HEK293 (cell line): ENCODE measurements around the gene RASSF5.
A peak's percentile ranks its signal among the peaks of the same experiment; 100 is the strongest.

ENCODE experiments used
- CTCF ChIA-PET: fragments of 350-600 bp; formaldehyde crosslinking; extraction: SDS; loops from one replicate; lab custom pipeline; 2021; ENCODE audit warnings: antibody characterized with exemption; lab: Yijun Ruan, JAX
- POLR2A ChIA-PET: fragments of 300-600 bp; formaldehyde crosslinking; extraction: SDS; loops from one replicate; lab custom pipeline; 2020; ENCODE audit warnings: antibody characterized with exemption, inconsistent platforms; lab: Yijun Ruan, JAX
- H3K27ac ChIP-seq: fragments of 200-500 bp; sonication (Bioruptor generic); 2 replicates; pipeline ENCODE4 v1.5.1; 2014; ENCODE audit warnings: low read depth, low read length, control low read depth, inconsistent platforms; ENCODE audit errors: extremely low read depth
- H3K36me3 ChIP-seq, 2 experiments: fragments of 200-500 bp in 1 of 2; sonication (Bioruptor generic) in 1 of 2; 1 replicate in 1 of 2; 2 replicates in 1 of 2; pipeline ENCODE4 v1.5.1; 2014 to 2017; ENCODE audit warnings: inconsistent platforms in 2 of 2, low read length in 2 of 2; ENCODE audit not compliant: control insufficient read depth in 2 of 2, insufficient read depth in 1 of 2
- H3K4me1 ChIP-seq: fragments of 200-500 bp; sonication (Bioruptor generic); 2 replicates; pipeline ENCODE4 v1.5.1; 2014; ENCODE audit warnings: mild to moderate bottlenecking, low read length, inconsistent platforms; ENCODE audit not compliant: control insufficient read depth, insufficient read depth
- H3K4me3 ChIP-seq: 2 replicates; pipeline ENCODE4 v1.5.1; 2011; ENCODE audit warnings: low read depth, mild to moderate bottlenecking, control low read depth, low read length, moderate library complexity
- H3K9me3 ChIP-seq: fragments of 200-500 bp; sonication (Bioruptor generic); 2 replicates; pipeline ENCODE4 v1.5.1; 2014; ENCODE audit warnings: low read depth, low read length, inconsistent platforms; ENCODE audit not compliant: control insufficient read depth, insufficient read depth
- EGR2 ChIP-seq: fragments of 450-650 bp; formaldehyde crosslinking; IDR thresholded peaks from 2 replicates; pipeline ENCODE4 v1.5.1; 2016; ENCODE audit warnings: low read depth, missing biosample characterization, missing genetic modification characterization
- GLIS1 ChIP-seq: fragments of 450-650 bp; formaldehyde crosslinking; IDR thresholded peaks from 2 replicates; pipeline ENCODE4 v1.5.1; 2016; ENCODE audit warnings: missing biosample characterization, missing genetic modification characterization
- HOXA7 ChIP-seq: sonication (generic); formaldehyde crosslinking; IDR thresholded peaks from 2 replicates; pipeline ENCODE4 v1.8.1; 2022; ENCODE audit warnings: missing genetic modification reagents, borderline replicate concordance
- HOXD13 ChIP-seq: sonication (generic); formaldehyde crosslinking; IDR thresholded peaks from 2 replicates; pipeline ENCODE4 v1.8.0; 2022; ENCODE audit warnings: missing genetic modification reagents, borderline replicate concordance
- KLF1 ChIP-seq: fragments of 450-650 bp; formaldehyde crosslinking; IDR thresholded peaks from 2 replicates; pipeline ENCODE4 v1.5.1; 2016; ENCODE audit warnings: missing biosample characterization, missing genetic modification characterization
- MEIS1 ChIP-seq: sonication (generic); formaldehyde crosslinking; IDR thresholded peaks from 2 replicates; pipeline ENCODE4 v1.8.1; 2022; ENCODE audit warnings: missing genetic modification reagents, mild to moderate bottlenecking, borderline replicate concordance
- PRDM1 ChIP-seq: fragments of 450-650 bp; formaldehyde crosslinking; IDR thresholded peaks from 2 replicates; pipeline ENCODE4; 2016; ENCODE audit warnings: missing biosample characterization, missing genetic modification characterization
- RBAK ChIP-seq: fragments of 450-650 bp; formaldehyde crosslinking; IDR thresholded peaks from 2 replicates; pipeline ENCODE4 v1.5.1; 2016; ENCODE audit warnings: missing biosample characterization, missing genetic modification characterization
- YY2 ChIP-seq: fragments of 450-650 bp; formaldehyde crosslinking; IDR thresholded peaks from 2 replicates; pipeline ENCODE4 v1.5.1; 2016; ENCODE audit warnings: missing biosample characterization, missing genetic modification characterization
- ZBTB8A ChIP-seq: fragments of 450-650 bp; formaldehyde crosslinking; IDR thresholded peaks from 2 replicates; pipeline ENCODE4 v1.5.1; 2016; ENCODE audit warnings: missing biosample characterization, missing genetic modification characterization
- ZFHX2 ChIP-seq: fragments of 450-650 bp; formaldehyde crosslinking; conservative IDR thresholded peaks from 2 replicates; pipeline ENCODE4 v1.5.1; 2016; ENCODE audit warnings: missing biosample characterization, missing genetic modification characterization
- ZNF114 ChIP-seq: fragments of 450-650 bp; formaldehyde crosslinking; IDR thresholded peaks from 2 replicates; pipeline ENCODE4 v1.5.0; 2017; ENCODE audit warnings: missing biosample characterization, missing genetic modification characterization
- ZNF2 ChIP-seq: fragments of 450-650 bp; formaldehyde crosslinking; IDR thresholded peaks from 2 replicates; pipeline ENCODE4 v1.5.1; 2016; ENCODE audit warnings: missing biosample characterization, missing genetic modification characterization
- ZNF248 ChIP-seq: fragments of 450-650 bp; formaldehyde crosslinking; IDR thresholded peaks from 2 replicates; pipeline ENCODE4 v1.5.1; 2017; ENCODE audit warnings: missing biosample characterization, missing genetic modification characterization
- ZNF311 ChIP-seq: fragments of 450-650 bp; formaldehyde crosslinking; IDR thresholded peaks from 2 replicates; pipeline ENCODE4 v1.5.1; 2017; ENCODE audit warnings: missing biosample characterization, missing genetic modification characterization, borderline replicate concordance
- ZNF366 ChIP-seq: fragments of 450-650 bp; formaldehyde crosslinking; conservative IDR thresholded peaks from 2 replicates; pipeline ENCODE4 v1.5.1; 2016; ENCODE audit warnings: missing biosample characterization, missing genetic modification characterization
- ZNF394 ChIP-seq: fragments of 450-650 bp; formaldehyde crosslinking; IDR thresholded peaks from 2 replicates; pipeline ENCODE4 v1.5.1; 2016; ENCODE audit warnings: missing biosample characterization, missing genetic modification characterization, mild to moderate bottlenecking, moderate library complexity, borderline replicate concordance
- ZNF426 ChIP-seq: fragments of 450-650 bp; formaldehyde crosslinking; IDR thresholded peaks from 2 replicates; pipeline ENCODE4 v1.5.1; 2017; ENCODE audit warnings: missing biosample characterization, missing genetic modification characterization, mild to moderate bottlenecking, inconsistent platforms, moderate library complexity
- ZNF530 ChIP-seq: fragments of 450-650 bp; formaldehyde crosslinking; IDR thresholded peaks from 2 replicates; pipeline ENCODE4 v1.5.1; 2016; ENCODE audit warnings: low read depth, missing biosample characterization, missing genetic modification characterization
- ZNF571 ChIP-seq: fragments of 450-650 bp; formaldehyde crosslinking; IDR thresholded peaks from 2 replicates; pipeline ENCODE4 v1.5.0; 2017; ENCODE audit warnings: missing biosample characterization, missing genetic modification characterization
- ZNF623 ChIP-seq: fragments of 450-650 bp; formaldehyde crosslinking; IDR thresholded peaks from 2 replicates; pipeline ENCODE4 v1.5.1; 2016; ENCODE audit warnings: missing biosample characterization, missing genetic modification characterization
- ZNF639 ChIP-seq: fragments of 450-650 bp; formaldehyde crosslinking; IDR thresholded peaks from 2 replicates; pipeline ENCODE4 v1.5.1; 2016; ENCODE audit warnings: missing biosample characterization, missing genetic modification characterization
- ZNF664 ChIP-seq: fragments of 450-650 bp; formaldehyde crosslinking; IDR thresholded peaks from 2 replicates; pipeline ENCODE4 v1.5.1; 2016; ENCODE audit warnings: missing biosample characterization, missing genetic modification characterization
- ZSCAN4 ChIP-seq: fragments of 450-650 bp; formaldehyde crosslinking; IDR thresholded peaks from 2 replicates; pipeline ENCODE4 v1.5.1; 2017; ENCODE audit warnings: missing biosample characterization, missing genetic modification characterization

The RASSF5 gene

GRCh38 chr1:206521694-206522402 is 14.5 kb downstream of the RASSF5 start (continued):
- TF ChIP-seq ZNF2 (tag by site-specific recombination) = no peak
- TF ChIP-seq RBAK (tag by site-specific recombination) = no peak

GRCh38 chr1:206524739-206525364 is 17.5 kb downstream of the RASSF5 start:
- peak; percentile 71 for TF ChIP-seq KLF1 (tag by site-specific recombination)
- TF ChIP-seq ZNF530 = no peak
- no peak for TF ChIP-seq HOXA7 (CRISPR knock-in tag)
- peak; percentile 73 for TF ChIP-seq ZFHX2
- peak; percentile 75 for TF ChIP-seq EGR2 (tag by site-specific recombination)
- ChIA-PET CTCF (no interaction called here), POLR2A (no interaction called here)
- Histone ChIP-seq H3K9me3 (no peaks in the 10 kb centered on the region), H3K27ac (no peak overlapping the region), H3K36me3 (no peaks in the 10 kb centered on the region), H3K4me3 (no peak overlapping the region), H3K4me1 (no peaks in the 10 kb centered on the region)

GRCh38 chr1:206526064-206526911 is 19.0 kb downstream of the RASSF5 start:
- no peaks in the 10 kb centered on the region for H3K4me1 ChIP-seq
- peak; percentile 40; the same call in 1 of the 2 replicates for TF ChIP-seq ZSCAN4 (tag by site-specific recombination)
- 0 out of 2 replicates have a peak, but pooled peaks have one; percentile 18 for TF ChIP-seq ZNF664
- TF ChIP-seq ZFHX2 = peak; percentile 55
- peak; percentile 63 for TF ChIP-seq GLIS1
- TF ChIP-seq EGR2 (tag by site-specific recombination) = peak; percentile 74
- no peak for TF ChIP-seq HOXD13 (CRISPR knock-in tag)
- TF ChIP-seq ZNF426 = no peak
- no peak for TF ChIP-seq ZNF394 (tag by site-specific recombination)
- ChIA-PET CTCF (interaction anchor here (0.6 kb wide), 1 partner anchor 136 kb away, joined by 3 read pairs; no protein-coding TSS in a partner anchor), POLR2A (no interaction called here)
- H3K27ac ChIP-seq = no peak overlapping the region
- no peak overlapping the region for H3K4me3 ChIP-seq
- no peaks in the 10 kb centered on the region for H3K9me3 ChIP-seq
- H3K36me3 ChIP-seq = no peaks in the 10 kb centered on the region

- ChIA-PET CTCF (interaction anchor here (0.5 to 0.8 kb wide), 3 partner anchors 15 to 130 kb away, joined by 3 to 4 read pairs (median 3); no protein-coding TSS in a partner anchor), POLR2A (no interaction called here)
- no peaks in the 10 kb centered on the region for H3K4me1 ChIP-seq
- no peaks in the 10 kb centered on the region for H3K9me3 ChIP-seq
- TF ChIP-seq ZNF571 (tag by site-specific recombination) (no peak), ZNF623 (tag by site-specific recombination) (no peak), ZBTB8A (tag by site-specific recombination) (no peak), ZNF114 (tag by site-specific recombination) (no peak), ZNF639 (tag by site-specific recombination) (no peak), ZNF311 (tag by site-specific recombination) (no peak), YY2 (tag by site-specific recombination) (no peak), MEIS1 (CRISPR knock-in tag) (no peak), PRDM1 (tag by site-specific recombination) (no peak), ZNF248 (no peak), ZNF366 (no peak), ZNF2 (tag by site-specific recombination) (no peak)
- H3K27ac ChIP-seq = no peak overlapping the region
- no peaks in the 10 kb centered on the region for H3K36me3 ChIP-seq
- H3K4me3 ChIP-seq = no peak overlapping the region
Measured at GRCh38 chr1:206529425-206529824, 22.1 kb downstream of the RASSF5 start.
